Lower leg skin (tissue), 4 donors: ENCODE data around the gene SRP68. TPM values are rescaled to one million over a fixed set of nuclear protein-coding genes. Genes with fewer than 3 reads are reported as not detected.

ENCODE experiments used
- DNase-seq, 2 donors: peaks; one replicate each; pipeline ENCODE4 v3.0.0-alpha.2; 2019; ENCODE audit warnings: low spot score in 2 of 2
- H3K4me3 ChIP-seq: fragments of 200-600 bp; sonication (generic); 2 replicates; pipeline ENCODE4 v1.5.1; 2017; ENCODE audit warnings: mild to moderate bottlenecking, low read depth; ENCODE audit not compliant: poor library complexity, severe bottlenecking
- CTCF ChIP-seq, 3 donors: fragments of 450-650 bp; IDR thresholded peaks; one replicate each; pipeline ENCODE4 v1.5.1; 2016; ENCODE audit warnings: antibody characterized with exemption in 3 of 3, mild to moderate bottlenecking in 3 of 3, moderate library complexity in 2 of 3
- POLR2A ChIP-seq, 2 donors: fragments of 450-650 bp; IDR thresholded peaks; one replicate each; pipeline ENCODE4 v1.6.1; 2016 to 2017; ENCODE audit warnings: antibody characterized with exemption in 2 of 2, mild to moderate bottlenecking in 1 of 2, moderate library complexity in 1 of 2
- WGBS, 2 donors: methylation state at CpG; one replicate each; pipeline ENCODE4 v1.1.5; 2018; 5-methylcytosine and 5-hydroxymethylcytosine counted together
- intact Hi-C: fragments of 100-400 bp; cut with DNase I; formaldehyde crosslinking; loops from one replicate; pipeline ENCODE4 v1.15.0; 2023; ENCODE audit warnings: low total_unique reads
- total RNA-seq, 4 donors: library from RNA; depleted of rRNA; stranded (reverse); fragments of >200 nt; gene quantifications; one replicate each; pipeline ENCODE4 v1.1.0, GENCODE V29; 2016

The SRP68 gene
- total RNA-seq, 4 donors from 2014 or later: 67.2 to 76.5 (median 72.3) TPM

GRCh38 chr17:76092526-76093413 is 20.5 kb upstream of the SRP68 start:
- intact Hi-C loops: no loop called here
- WGBS, 2 donors: 92 to 93% methylated on average over 20 of the region's 20 CpGs
- TF ChIP-seq POLR2A (IDR thresholded peaks at IDR 0.05) (no peak), CTCF (IDR thresholded peaks at IDR 0.05) (no peak)
- H3K4me3 ChIP-seq: no peak overlapping the region
- no peak for DNase-seq

GRCh38 chr17:76091526-76092286 is 19.4 kb upstream of the SRP68 start:
- intact Hi-C loops: no loop called here
- 82% methylated on average over 22 to 23 of the region's 23 CpGs for WGBS, 2 donors
- H3K4me3 ChIP-seq: no peak overlapping the region
- TF ChIP-seq POLR2A (IDR thresholded peaks at IDR 0.05): no peak
- no peak for TF ChIP-seq CTCF (IDR thresholded peaks at IDR 0.05)
- DNase-seq: peak in 1 of 2 donors; percentile 7

GRCh38 chr17:76090517-76091129 is 18.3 kb upstream of the SRP68 start:
- intact Hi-C loops: no loop called here
- no peak for TF ChIP-seq CTCF (IDR thresholded peaks at IDR 0.05)
- TF ChIP-seq POLR2A (IDR thresholded peaks at IDR 0.05): no peak
- H3K4me3 ChIP-seq: no peak overlapping the region
- 81 to 88% methylated on average over 17 of the region's 17 CpGs for WGBS, 2 donors
- DNase-seq: peak in 1 of 2 donors; percentile 11

- TF ChIP-seq POLR2A (IDR thresholded peaks at IDR 0.05) (no peak), CTCF (IDR thresholded peaks at IDR 0.05) (no peak)
- no peak overlapping the region for H3K4me3 ChIP-seq
- intact Hi-C loops: no loop called here
- no peak for DNase-seq
- WGBS, 2 donors: 87% methylated on average over 22 to 25 of the region's 32 CpGs
Observed at GRCh38 chr17:76089680-76090516, 17.6 kb upstream of the SRP68 start.

GRCh38 chr17:76088868-76089576 is 16.7 kb upstream of the SRP68 start:
- H3K4me3 ChIP-seq: no peak overlapping the region
- TF ChIP-seq POLR2A (IDR thresholded peaks at IDR 0.05) (no peak), CTCF (IDR thresholded peaks at IDR 0.05) (no peak)
- 89 to 90% methylated on average over 25 of the region's 25 CpGs for WGBS, 2 donors
- DNase-seq: no peak
- intact Hi-C loops: no loop called here
